Ovary (tissue), 9 donors: ENCODE data around the gene ARCN1. TPM values are rescaled to one million over a fixed set of nuclear protein-coding genes. Genes with fewer than 3 reads are reported as not detected.

ENCODE experiments used
- DNase-seq, 5 donors: peaks; one replicate each; pipeline ENCODE4 v3.0.0-alpha.2; 2019 to 2020
- H3K27ac ChIP-seq, 2 donors: fragments of 200-600 bp; one replicate each; pipeline versions ENCODE4 v1.5.1 to v1.8.0; 2019 to 2022
- H3K27me3 ChIP-seq: fragments of 200-600 bp; one replicate; pipeline ENCODE4 v1.8.0; 2022
- H3K36me3 ChIP-seq: fragments of 200-600 bp; sonication (generic); one replicate; pipeline ENCODE4 v1.5.1; 2019
- H3K4me1 ChIP-seq: one replicate; pipeline ENCODE4 v1.8.1; 2013; ENCODE audit warnings: mild to moderate bottlenecking, moderate library complexity; ENCODE audit not compliant: insufficient read depth
- H3K4me3 ChIP-seq: fragments of 200-600 bp; sonication (generic); one replicate; pipeline ENCODE4 v1.5.1; 2017
- H3K9me3 ChIP-seq, 2 donors: fragments of 200-600 bp in 1 of 2; sonication (generic) in 1 of 2; one replicate each; pipeline versions ENCODE4 v1.5.1 to v1.8.1; 2013 to 2019; ENCODE audit warnings: mild to moderate bottlenecking in 1 of 2, moderate library complexity in 1 of 2
- EP300 ChIP-seq: sonication (generic); formaldehyde crosslinking; IDR thresholded peaks from one replicate; pipeline ENCODE4 v1.6.1; 2017; ENCODE audit warnings: antibody characterized with exemption
- POLR2A ChIP-seq: fragments of 450-650 bp; IDR thresholded peaks from one replicate; pipeline ENCODE4 v1.6.1; 2017; ENCODE audit warnings: antibody characterized with exemption, mild to moderate bottlenecking, moderate library complexity
- WGBS, 3 donors: extraction: QIAGEN DNeasy Blood & Tissue Kit in 1 of 3; methylation state at CpG; one replicate each; pipeline versions ENCODE4 v1.1.5 to v1.1.7; 2013 to 2017; 5-methylcytosine and 5-hydroxymethylcytosine counted together
- intact Hi-C, 4 donors: fragments of 100-400 bp; cut with DNase I; formaldehyde crosslinking; loops; one replicate each; pipeline versions ENCODE4 v1.11.0 to v1.15.1; 2022 to 2023
- polyA plus RNA-seq, 2 donors: library from polyadenylated mRNA; stranded (reverse); fragments of 200-250 nt in 1 of 2; fragments of 350-450 nt in 1 of 2; fragmentation: Illumina TruSeq in 1 of 2; extraction: RNeasy Lipid Tissue Mini Kit (QIAGEN cat#74804) in 1 of 2; gene quantifications; one replicate each; pipeline ENCODE4 v1.2.3, GENCODE V29; 2013 to 2014
- total RNA-seq, 7 donors: library from RNA; depleted of rRNA in 2 of 7; stranded (reverse); fragments of >200 nt in 2 of 7; fragmentation: NEBNext Ultra II Directional in 3 of 7; extraction: Animal tissue kit (Norgen Biotek cat#: 25700) in 3 of 7; gene quantifications; one replicate each; pipeline versions ENCODE4 v1.1.0 to v1.2.4, GENCODE V29; 2016 to 2023
- TF ChIP-seq, protein P1 (sequence below), 3 donors: fragments of 450-650 bp in 2 of 3; fragments of 200-600 bp in 1 of 3; IDR thresholded peaks; one replicate each; pipeline versions ENCODE4 v1.5.1 to v1.8.0; 2016 to 2022; ENCODE audit warnings: antibody characterized with exemption in 3 of 3, mild to moderate bottlenecking in 1 of 3
- donor health status: DM: no; HTN: no; CAD: no; lungs with moderate emphysema.
- donor health status: DM: no; HTN: no; CAD: no.
- donor health status: Bipolar disorder and iron deficiency.
- donor health status: DM: yes; HTN: yes; CAD: no.
- donor health status: DM: no; HTN: no; CAD: no.
- donor health status: DM: yes; HTN: yes; CAD: no.

The ARCN1 gene
- total and polyA plus RNA-seq, 9 donors = 60.2 to 154 (median 125) TPM

DNA sequence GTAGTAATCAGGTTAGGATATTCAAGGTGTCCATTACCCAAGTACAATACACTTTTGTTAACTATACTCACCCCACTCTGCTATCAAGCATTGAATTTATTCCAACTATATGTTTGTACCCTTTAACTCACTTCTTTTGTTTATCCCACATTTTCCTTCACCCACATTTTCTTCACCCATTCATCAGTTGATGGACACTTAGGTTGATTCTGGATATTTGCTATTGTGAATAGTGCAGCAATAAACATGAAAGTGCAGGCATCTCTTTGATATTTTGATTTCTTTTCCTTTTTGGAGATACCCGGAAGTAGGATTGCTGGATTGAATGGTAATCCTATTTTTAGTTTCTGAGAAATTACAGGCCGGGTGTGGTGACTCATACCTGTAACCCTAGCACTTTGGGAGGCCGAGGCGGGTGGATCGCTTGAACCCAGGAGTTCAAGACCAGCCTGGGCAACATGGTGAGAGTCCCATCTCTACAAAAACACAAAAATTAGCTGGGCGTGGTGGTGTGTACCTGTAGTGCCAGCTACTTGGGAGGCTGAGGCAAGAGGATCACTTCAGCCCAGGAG lies 34.7 kb upstream of the ARCN1 start:
- DNase-seq = no peak

DNA sequence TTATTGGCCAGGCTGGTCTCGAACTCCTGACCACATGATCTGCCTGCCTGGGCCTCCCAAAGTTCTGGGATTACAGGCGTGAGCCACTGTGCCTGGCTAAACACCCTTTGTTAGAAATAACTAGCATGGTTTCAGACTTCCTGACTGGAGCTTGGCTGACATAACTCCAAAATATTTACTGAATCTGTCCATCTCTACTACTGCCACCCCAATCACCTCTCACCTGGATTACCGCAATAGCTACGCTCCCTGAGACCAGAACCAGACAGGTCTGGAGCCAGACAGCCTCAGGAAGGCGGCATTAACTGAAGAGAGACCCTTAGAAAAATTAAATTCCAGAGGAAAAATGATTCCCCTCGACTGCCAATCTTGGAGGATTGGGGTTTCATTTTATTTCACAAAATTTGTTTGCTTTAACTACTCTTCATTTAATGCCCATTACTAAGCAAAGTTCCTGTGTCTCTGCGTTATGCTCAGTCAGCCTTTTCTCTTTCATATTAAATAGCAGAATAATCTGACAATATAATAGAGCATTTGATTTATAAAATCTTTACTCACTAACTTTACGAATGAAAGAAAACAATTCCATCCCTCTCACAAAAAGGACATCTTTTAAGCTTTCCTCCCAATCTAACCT lies 28.1 kb upstream of the ARCN1 start:
- DNase-seq = no peak
- intact Hi-C loops = no loop called here
- Histone ChIP-seq H3K4me1 (no peaks in the 10 kb centered on the region), H3K4me3 (no peak overlapping the region), H3K27ac (no peak overlapping the region), H3K36me3 (no peaks in the 10 kb centered on the region), H3K27me3 (no peaks in the 10 kb centered on the region), H3K9me3 (no peaks in the 10 kb centered on the region)
- 86 to 93% (median 86%) methylated on average over 8 of the region's 8 CpGs for WGBS, 3 donors
- TF ChIP-seq, protein P1, sequence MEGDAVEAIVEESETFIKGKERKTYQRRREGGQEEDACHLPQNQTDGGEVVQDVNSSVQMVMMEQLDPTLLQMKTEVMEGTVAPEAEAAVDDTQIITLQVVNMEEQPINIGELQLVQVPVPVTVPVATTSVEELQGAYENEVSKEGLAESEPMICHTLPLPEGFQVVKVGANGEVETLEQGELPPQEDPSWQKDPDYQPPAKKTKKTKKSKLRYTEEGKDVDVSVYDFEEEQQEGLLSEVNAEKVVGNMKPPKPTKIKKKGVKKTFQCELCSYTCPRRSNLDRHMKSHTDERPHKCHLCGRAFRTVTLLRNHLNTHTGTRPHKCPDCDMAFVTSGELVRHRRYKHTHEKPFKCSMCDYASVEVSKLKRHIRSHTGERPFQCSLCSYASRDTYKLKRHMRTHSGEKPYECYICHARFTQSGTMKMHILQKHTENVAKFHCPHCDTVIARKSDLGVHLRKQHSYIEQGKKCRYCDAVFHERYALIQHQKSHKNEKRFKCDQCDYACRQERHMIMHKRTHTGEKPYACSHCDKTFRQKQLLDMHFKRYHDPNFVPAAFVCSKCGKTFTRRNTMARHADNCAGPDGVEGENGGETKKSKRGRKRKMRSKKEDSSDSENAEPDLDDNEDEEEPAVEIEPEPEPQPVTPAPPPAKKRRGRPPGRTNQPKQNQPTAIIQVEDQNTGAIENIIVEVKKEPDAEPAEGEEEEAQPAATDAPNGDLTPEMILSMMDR (IDR thresholded peaks at IDR 0.05) = no peak
- TF ChIP-seq POLR2A (no peak), EP300 (no peak)

More for the DNA sequence above, 34.7 kb upstream of the ARCN1 start:
- no peaks in the 10 kb centered on the region for H3K9me3 ChIP-seq
- TF ChIP-seq POLR2A = no peak
- TF ChIP-seq, protein P1 (IDR thresholded peaks at IDR 0.05) = no peak
- no peak for TF ChIP-seq EP300
- WGBS, 3 donors = 80 to 89% (median 85%) methylated on average over 6 of the region's 6 CpGs
- H3K4me1 ChIP-seq = no peaks in the 10 kb centered on the region
- H3K27ac ChIP-seq = no peak overlapping the region
- no peaks in the 10 kb centered on the region for H3K27me3 ChIP-seq
- H3K4me3 ChIP-seq = no peak overlapping the region
- intact Hi-C loops = no loop called here
- H3K36me3 ChIP-seq = no peaks in the 10 kb centered on the region

DNA sequence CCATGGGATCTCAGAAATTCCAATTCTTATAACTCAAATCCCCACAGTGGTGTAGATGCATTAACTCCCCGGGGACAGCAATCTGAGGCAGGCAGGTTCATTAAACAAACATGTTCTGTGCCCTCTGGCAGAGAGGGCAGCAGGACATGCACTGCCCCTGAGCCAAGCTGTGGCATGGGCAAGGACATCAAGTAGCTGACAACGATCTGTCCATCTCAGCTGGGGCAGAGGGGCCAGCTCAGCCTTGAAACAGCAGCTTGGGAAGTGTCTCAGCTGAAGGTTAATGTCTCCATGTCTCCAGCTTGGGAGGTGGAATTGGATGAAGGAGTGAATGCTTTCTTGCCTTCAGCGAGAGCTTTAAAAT lies 27.6 kb upstream of the ARCN1 start:
- H3K4me1 ChIP-seq = no peaks in the 10 kb centered on the region
- 77 to 80% (median 78%) methylated on average over 3 of the region's 3 CpGs for WGBS, 3 donors
- no peak overlapping the region for H3K4me3 ChIP-seq
- no peaks in the 10 kb centered on the region for H3K36me3 ChIP-seq
- TF ChIP-seq EP300 = no peak
- no peak for TF ChIP-seq POLR2A
- TF ChIP-seq, protein P1 (IDR thresholded peaks at IDR 0.05) = no peak
- no peak overlapping the region for H3K27ac ChIP-seq
- H3K9me3 ChIP-seq = no peaks in the 10 kb centered on the region
- no peaks in the 10 kb centered on the region for H3K27me3 ChIP-seq
- DNase-seq = no peak
- intact Hi-C loops = no loop called here

DNA sequence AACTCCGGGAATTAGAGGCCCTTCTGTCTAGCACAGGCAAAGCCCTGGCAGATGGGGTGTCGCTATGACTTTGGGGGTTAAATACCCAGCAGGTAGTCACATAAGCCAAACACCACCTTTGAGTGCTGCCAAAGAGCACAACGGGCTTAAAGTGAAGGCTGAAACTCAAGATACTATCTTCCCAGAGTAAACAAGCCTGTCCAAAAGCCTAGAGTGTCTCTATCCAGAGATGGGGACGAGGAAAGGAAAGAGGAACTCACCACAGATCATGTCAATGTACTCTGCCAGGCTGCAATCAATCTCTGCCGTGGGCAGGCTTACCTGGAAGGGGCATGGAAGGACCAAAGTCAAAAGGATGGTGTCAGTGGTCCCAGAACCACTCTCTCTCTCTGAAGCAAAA lies 26.7 kb upstream of the ARCN1 start:
- Histone ChIP-seq H3K36me3 (no peaks in the 10 kb centered on the region), H3K4me1 (no peaks in the 10 kb centered on the region), H3K4me3 (no peak overlapping the region), H3K9me3 (no peaks in the 10 kb centered on the region), H3K27me3 (no peaks in the 10 kb centered on the region), H3K27ac (no peak overlapping the region)
- no peak for TF ChIP-seq POLR2A
- no peak for TF ChIP-seq EP300
- TF ChIP-seq, protein P1 (IDR thresholded peaks at IDR 0.05) = no peak
- no peak for DNase-seq
- WGBS, 3 donors = 67 to 90% (median 80%) methylated on average over 5 of the region's 5 CpGs
- intact Hi-C loops = no loop called here
